Upper lobe of left lung (tissue), 4 donors: ENCODE results near the gene ABHD18.

Experiments used
- POLR2AphosphoS5 ChIP-seq, 2 donors: sonication (generic); formaldehyde crosslinking; IDR thresholded peaks; one replicate each; pipeline ENCODE4 v1.5.1; 2017; ENCODE audit warnings: antibody characterized with exemption in 2 of 2
- TF ChIP-seq, protein P1 (sequence below), 6 experiments: fragments of 450-650 bp in 4 of 6; fragments of 200-600 bp in 2 of 6; sonication (generic) in 2 of 6; IDR thresholded peaks; one replicate each; pipeline ENCODE4 v1.5.1; 2016 to 2019; ENCODE audit warnings: antibody characterized with exemption in 6 of 6

DNA sequence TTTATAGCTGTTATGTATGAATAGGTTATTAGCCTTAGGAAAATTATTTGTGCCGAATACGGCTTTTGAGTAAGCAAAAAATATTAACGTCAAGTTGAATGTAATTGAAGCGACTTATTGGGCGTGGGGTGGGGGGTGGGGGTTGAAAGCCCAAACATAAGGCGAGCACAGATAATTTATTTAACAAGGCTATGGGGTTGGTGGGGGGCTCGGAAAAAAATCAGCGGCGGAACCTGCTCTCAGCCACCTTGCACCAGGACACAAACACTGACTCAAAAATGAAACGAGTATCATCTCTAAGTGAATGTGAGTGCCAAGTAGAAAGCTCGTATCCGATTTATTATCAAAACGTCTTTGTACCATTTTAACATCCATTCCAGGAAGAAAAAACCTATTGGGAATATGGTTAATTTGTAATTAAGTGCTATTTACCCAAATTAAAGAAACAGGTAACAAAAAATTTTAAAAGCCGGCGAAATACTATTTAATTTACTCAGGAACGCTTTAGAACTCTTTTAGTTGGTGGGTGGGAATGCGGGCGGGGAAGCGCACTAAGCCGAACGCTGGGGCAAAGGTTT is 95.0 kb downstream of the ABHD18 start:
- TF ChIP-seq POLR2AphosphoS5 (IDR thresholded peaks at IDR 0.05) = no peak
- TF ChIP-seq, protein P1, sequence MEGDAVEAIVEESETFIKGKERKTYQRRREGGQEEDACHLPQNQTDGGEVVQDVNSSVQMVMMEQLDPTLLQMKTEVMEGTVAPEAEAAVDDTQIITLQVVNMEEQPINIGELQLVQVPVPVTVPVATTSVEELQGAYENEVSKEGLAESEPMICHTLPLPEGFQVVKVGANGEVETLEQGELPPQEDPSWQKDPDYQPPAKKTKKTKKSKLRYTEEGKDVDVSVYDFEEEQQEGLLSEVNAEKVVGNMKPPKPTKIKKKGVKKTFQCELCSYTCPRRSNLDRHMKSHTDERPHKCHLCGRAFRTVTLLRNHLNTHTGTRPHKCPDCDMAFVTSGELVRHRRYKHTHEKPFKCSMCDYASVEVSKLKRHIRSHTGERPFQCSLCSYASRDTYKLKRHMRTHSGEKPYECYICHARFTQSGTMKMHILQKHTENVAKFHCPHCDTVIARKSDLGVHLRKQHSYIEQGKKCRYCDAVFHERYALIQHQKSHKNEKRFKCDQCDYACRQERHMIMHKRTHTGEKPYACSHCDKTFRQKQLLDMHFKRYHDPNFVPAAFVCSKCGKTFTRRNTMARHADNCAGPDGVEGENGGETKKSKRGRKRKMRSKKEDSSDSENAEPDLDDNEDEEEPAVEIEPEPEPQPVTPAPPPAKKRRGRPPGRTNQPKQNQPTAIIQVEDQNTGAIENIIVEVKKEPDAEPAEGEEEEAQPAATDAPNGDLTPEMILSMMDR (IDR thresholded peaks at IDR 0.05) = no peak
